PC-3 (cell line): ENCODE results near the gene PDP2.

Experiments used
- CTCF ChIP-seq: fragments of 300-600 bp; sonication (generic); conservative IDR thresholded peaks from 2 replicates; pipeline ENCODE4 v1.5.1; 2017; ENCODE audit warnings: antibody characterized with exemption, low read depth, mild to moderate bottlenecking, low read length
- EZH2 ChIP-seq: fragments of 300-600 bp; sonication (generic); IDR thresholded peaks from one replicate; pipeline ENCODE4 v1.6.1; 2017; ENCODE audit warnings: antibody characterized with exemption, mild to moderate bottlenecking, low read length; ENCODE audit not compliant: unreplicated experiment
- EZH2phosphoT487 ChIP-seq: fragments of 300-600 bp; sonication (generic); IDR thresholded peaks from 2 replicates; pipeline ENCODE4 v1.6.1; 2018; ENCODE audit warnings: mild to moderate bottlenecking, antibody characterized with exemption, low read length, borderline replicate concordance

- TF ChIP-seq EZH2 (no peak), CTCF (no peak), EZH2phosphoT487 (no peak)
Observed at GRCh38 chr16:66908762-66909559, 28.6 kb downstream of the PDP2 start.
